GM13977 (cell line): ENCODE data around the gene CD27.

Source experiments
- DNase-seq: peaks from one replicate; pipeline ENCODE4 v3.0.0; 2012; ENCODE audit warnings: low spot score
- CTCF ChIP-seq: IDR thresholded peaks from 2 replicates; pipeline ENCODE4 v1.5.1; 2012; ENCODE audit warnings: mild to moderate bottlenecking, control low read depth; ENCODE audit not compliant: insufficient read depth; ENCODE audit errors: extremely low read depth, missing control alignments
- in situ Hi-C: fragments of 300-500 bp; cut with MboI; formaldehyde crosslinking; loops from one replicate; pipeline ENCODE4 v1.12.0; 2022; ENCODE audit warnings: low sequenced_read_pairs, low pct_unique_long_range_greater_than_20kb, mixed read lengths, inconsistent platforms; ENCODE audit not compliant: unreplicated experiment

The CD27 gene

GRCh38 chr12:6444704-6445688, at the start of gene CD27:
Gene CD27 (plus strand): TSS chr12:6444955. CDS start chr12:6445096, 141 bp downstream.
- no peak for DNase-seq
- in situ Hi-C loops = no loop called here
- no peak for TF ChIP-seq CTCF

- no peak for TF ChIP-seq CTCF
- DNase-seq = no peak
- in situ Hi-C loops = no loop called here
These were observed 48.7 kb upstream of the CD27 start for GRCh38 chr12:6396031-6396430.

- in situ Hi-C loops = no loop called here
- DNase-seq = no peak
- TF ChIP-seq CTCF = no peak
These were observed 44.7 kb upstream of the CD27 start for GRCh38 chr12:6399884-6400644.

GRCh38 chr12:6404390-6404789, 40.4 kb upstream of the CD27 start:
- no peak for DNase-seq
- in situ Hi-C loops = no loop called here
- TF ChIP-seq CTCF = no peak

GRCh38 chr12:6405963-6406362, 38.8 kb upstream of the CD27 start:
- DNase-seq = no peak
- no peak for TF ChIP-seq CTCF
- in situ Hi-C loops = no loop called here

- TF ChIP-seq CTCF = no peak
- no peak for DNase-seq
- in situ Hi-C loops = no loop called here
These were observed 37.4 kb upstream of the CD27 start for GRCh38 chr12:6407236-6407954.
